ENCODE measurements around the gene GCNA.

GCNA gene

GRCh38 chrX:71612256-71612655, 34.0 kb downstream of the GCNA start:
- Histone ChIP-seq H3K4me3 (ENCODE audit: severe bottlenecking) (no peak overlapping the region), H3K27me3 (ENCODE audit: insufficient read depth, poor library complexity, severe bottlenecking) (no peaks in the 10 kb centered on the region), H3K4me1 (ENCODE audit: insufficient read depth, poor library complexity, severe bottlenecking) (no peaks in the 10 kb centered on the region), H3K9me3 (ENCODE audit: severe bottlenecking) (no peaks in the 10 kb centered on the region), H3K27ac (ENCODE audit: poor library complexity, severe bottlenecking) (no peak overlapping the region), H3K36me3 (ENCODE audit: low read depth) (peaks cover 7% of the 10 kb centered on the region; the same call in 1 of the 2 replicates)
- ATAC-seq (ENCODE audit: low read depth) (no peak), DNase-seq (ENCODE audit: low spot score) (no peak)
- TF ChIP-seq CTCF (IDR thresholded peaks at IDR 0.05; ENCODE audit: poor library complexity, severe bottlenecking), result no peak

DNA sequence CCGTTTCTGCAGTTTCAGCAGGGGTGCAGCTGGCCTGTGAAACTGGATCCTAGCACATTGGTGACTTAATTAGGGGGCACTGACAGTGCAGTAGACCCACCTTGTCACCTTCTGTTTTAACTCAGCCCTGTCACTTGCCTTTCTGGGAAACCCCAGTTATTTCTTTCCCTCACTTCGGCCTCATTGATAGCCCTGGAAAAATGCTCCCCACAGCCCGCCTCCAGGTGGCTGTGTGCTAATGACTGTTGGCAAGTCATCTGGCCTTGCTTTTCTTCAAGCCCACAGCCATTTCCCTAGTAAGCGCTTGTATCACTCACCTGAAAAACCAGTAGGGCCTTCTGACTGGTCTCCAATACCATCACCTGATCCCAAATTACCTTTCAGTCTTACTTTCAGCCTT, 36.8 kb downstream of the GCNA start:
- no peak overlapping the region for H3K27ac ChIP-seq (ENCODE audit: poor library complexity, severe bottlenecking)
- no peaks in the 10 kb centered on the region for H3K4me1 ChIP-seq (ENCODE audit: insufficient read depth, poor library complexity, severe bottlenecking)
- ATAC-seq (ENCODE audit: low read depth) (no peak), DNase-seq (ENCODE audit: low spot score) (no peak)
- no peaks in the 10 kb centered on the region for H3K27me3 ChIP-seq (ENCODE audit: insufficient read depth, poor library complexity, severe bottlenecking)
- peaks cover 3% of the 10 kb centered on the region; the same call in 1 of the 2 replicates for H3K36me3 ChIP-seq (ENCODE audit: low read depth)
- TF ChIP-seq CTCF (IDR thresholded peaks at IDR 0.05; ENCODE audit: poor library complexity, severe bottlenecking), result no peak
- H3K9me3 ChIP-seq (ENCODE audit: severe bottlenecking), result no peaks in the 10 kb centered on the region
- H3K4me3 ChIP-seq (ENCODE audit: severe bottlenecking), result no peak overlapping the region

- ATAC-seq (ENCODE audit: low read depth), result no peak
- H3K27me3 ChIP-seq (ENCODE audit: insufficient read depth, poor library complexity, severe bottlenecking), result no peaks in the 10 kb centered on the region
- no peaks in the 10 kb centered on the region for H3K4me1 ChIP-seq (ENCODE audit: insufficient read depth, poor library complexity, severe bottlenecking)
- H3K36me3 ChIP-seq (ENCODE audit: low read depth), result peaks cover 3% of the 10 kb centered on the region; the same call in 1 of the 2 replicates
- no peak overlapping the region for H3K27ac ChIP-seq (ENCODE audit: poor library complexity, severe bottlenecking)
- no peak for DNase-seq (ENCODE audit: low spot score)
- TF ChIP-seq CTCF (IDR thresholded peaks at IDR 0.05; ENCODE audit: poor library complexity, severe bottlenecking), result no peak
- no peak overlapping the region for H3K4me3 ChIP-seq (ENCODE audit: severe bottlenecking)
- H3K9me3 ChIP-seq (ENCODE audit: severe bottlenecking), result no peaks in the 10 kb centered on the region
Measured at GRCh38 chrX:71615954-71616353, 37.7 kb downstream of the GCNA start.

- Histone ChIP-seq H3K36me3 (ENCODE audit: low read depth) (no peaks in the 10 kb centered on the region), H3K27me3 (ENCODE audit: insufficient read depth, poor library complexity, severe bottlenecking) (no peaks in the 10 kb centered on the region), H3K27ac (ENCODE audit: poor library complexity, severe bottlenecking) (no peak overlapping the region), H3K9me3 (ENCODE audit: severe bottlenecking) (no peaks in the 10 kb centered on the region), H3K4me3 (ENCODE audit: severe bottlenecking) (no peak overlapping the region), H3K4me1 (ENCODE audit: insufficient read depth, poor library complexity, severe bottlenecking) (no peaks in the 10 kb centered on the region)
- DNase-seq (ENCODE audit: low spot score) (no peak), ATAC-seq (ENCODE audit: low read depth) (no peak)
- no peak for TF ChIP-seq CTCF (IDR thresholded peaks at IDR 0.05; ENCODE audit: poor library complexity, severe bottlenecking)
Measured at GRCh38 chrX:71616672-71617529, 38.7 kb downstream of the GCNA start.

GRCh38 chrX:71617742-71618141, 39.5 kb downstream of the GCNA start:
- Histone ChIP-seq H3K4me1 (ENCODE audit: insufficient read depth, poor library complexity, severe bottlenecking) (no peaks in the 10 kb centered on the region), H3K36me3 (ENCODE audit: low read depth) (no peaks in the 10 kb centered on the region), H3K27me3 (ENCODE audit: insufficient read depth, poor library complexity, severe bottlenecking) (no peaks in the 10 kb centered on the region), H3K27ac (ENCODE audit: poor library complexity, severe bottlenecking) (no peak overlapping the region), H3K9me3 (ENCODE audit: severe bottlenecking) (no peaks in the 10 kb centered on the region), H3K4me3 (ENCODE audit: severe bottlenecking) (no peak overlapping the region)
- ATAC-seq (ENCODE audit: low read depth) (no peak), DNase-seq (ENCODE audit: low spot score) (no peak)
- TF ChIP-seq CTCF (IDR thresholded peaks at IDR 0.05; ENCODE audit: poor library complexity, severe bottlenecking), result no peak

All from RWPE2 (cell line).